K562 (cell line): ENCODE measurements around the gene ARHGAP30. TPM values are rescaled to one million over a fixed set of nuclear protein-coding genes. Genes with fewer than 3 reads are reported as not detected.
A peak's percentile ranks its signal among the peaks of the same experiment; 100 is the strongest.

ENCODE experiments used
- BCOR ChIP-seq: fragments of 450-650 bp; IDR thresholded peaks from 2 replicates; pipeline ENCODE4 v1.6.1; 2016
- FIP1L1 ChIP-seq: fragments of 200-400 bp; formaldehyde crosslinking; IDR thresholded peaks from 2 replicates; pipeline ENCODE4 v1.6.1; 2018; ENCODE audit warnings: mild to moderate bottlenecking, low read depth, low read length; ENCODE audit not compliant: poor library complexity, severe bottlenecking
- HDAC3 ChIP-seq: fragments of 450-650 bp; IDR thresholded peaks from 2 replicates; pipeline ENCODE4 v1.6.1; 2018; ENCODE audit warnings: borderline replicate concordance, mild to moderate bottlenecking, moderate library complexity; ENCODE audit not compliant: partially characterized antibody
- HEY1 ChIP-seq: fragments of 250-450 bp; sonication (Bioruptor Pico); IDR thresholded peaks from 2 replicates; pipeline ENCODE4 v1.5.0; 2020; ENCODE audit warnings: mild to moderate bottlenecking, moderate library complexity, borderline replicate concordance
- NCOA1 ChIP-seq: fragments of 450-650 bp; IDR thresholded peaks from 2 replicates; pipeline ENCODE4 v1.6.1; 2016; ENCODE audit warnings: low read depth
- PHF21A ChIP-seq: fragments of 450-650 bp; IDR thresholded peaks from 2 replicates; pipeline ENCODE4 v1.6.1; 2017; ENCODE audit warnings: low read depth, borderline replicate concordance
- RBFOX2 ChIP-seq: fragments of 200-400 bp; formaldehyde crosslinking; IDR thresholded peaks from 2 replicates; pipeline ENCODE4 v1.6.1; 2017; ENCODE audit warnings: low read depth, mild to moderate bottlenecking, low read length, moderate library complexity
- RBM39 ChIP-seq: fragments of 200-400 bp; formaldehyde crosslinking; optimal IDR thresholded peaks from 2 replicates; pipeline ENCODE3; 2018; ENCODE audit warnings: low read depth, low read length
- SAP30 ChIP-seq: fragments of 200-600 bp; sonication (generic); IDR thresholded peaks from 2 replicates; pipeline ENCODE4 v1.6.1; 2012; ENCODE audit warnings: borderline replicate concordance, low read depth, mild to moderate bottlenecking, moderate library complexity, low read length, control low read depth, inconsistent platforms; ENCODE audit not compliant: insufficient read depth, poor library complexity, severe bottlenecking
- SMARCE1 ChIP-seq: fragments of 450-650 bp; IDR thresholded peaks from 2 replicates; pipeline ENCODE4 v1.7.1; 2016; ENCODE audit warnings: mild to moderate bottlenecking
- STAT5A ChIP-seq: IDR thresholded peaks from 2 replicates; pipeline ENCODE4 v1.6.1; 2012; ENCODE audit warnings: low read length, inconsistent platforms, borderline replicate concordance
- polyA plus RNA-seq, 8 experiments: library from polyadenylated mRNA; depleted of rRNA in 4 of 8; stranded (reverse) in 5 of 8; unstranded in 3 of 8; fragments of >200 nt; fragmentation: Nextera tagmentation in 2 of 8; fragmentation: Illumina TruSeq in 1 of 8; extraction: Ambion mirVana in 2 of 8; extraction: Trizol in 1 of 8; gene quantifications; 2 replicates each; pipeline versions ENCODE4 v1.2.1 to v1.2.3, GENCODE V29; 2011 to 2014; ENCODE audit warnings: inconsistent platforms in 1 of 8, missing spikeins in 1 of 8
- total RNA-seq, 7 experiments: library from RNA; depleted of rRNA in 6 of 7; stranded (reverse); fragments of >200 nt in 6 of 7; fragmentation: Illumina TruSeq in 2 of 7; extraction: Trizol in 2 of 7; gene quantifications; 2 replicates each; pipeline versions ENCODE4 v1.2.1 to v1.2.3, GENCODE V29; 2011 to 2021; ENCODE audit warnings: low replicate concordance in 1 of 7
- TF ChIP-seq, protein P1 (sequence below): fragments of 450-650 bp; IDR thresholded peaks from 2 replicates; pipeline ENCODE4 v1.6.1; 2018; ENCODE audit not compliant: partially characterized antibody
- TF ChIP-seq, protein P2 (sequence below), 2 experiments: fragments of 450-650 bp; IDR thresholded peaks; 2 replicates each; pipeline ENCODE4 v1.6.1; 2018; ENCODE audit warnings: mild to moderate bottlenecking in 2 of 2, low read depth in 1 of 2; ENCODE audit not compliant: partially characterized antibody in 2 of 2
- TF ChIP-seq, protein P3 (sequence below): fragments of 450-650 bp; formaldehyde crosslinking; IDR thresholded peaks from 2 replicates; pipeline ENCODE4 v1.4.0; 2022; ENCODE audit warnings: mild to moderate bottlenecking, moderate library complexity
- TF ChIP-seq, protein P4 (sequence below): fragments of 450-650 bp; IDR thresholded peaks from 2 replicates; pipeline ENCODE4 v1.6.1; 2018; ENCODE audit warnings: mild to moderate bottlenecking, low read depth; ENCODE audit not compliant: partially characterized antibody

ARHGAP30 gene
- total and polyA plus RNA-seq, 9 of the 15 experiments (the other 6 are each of a cell fraction or from before 2014, with no cell fraction given): 0.01 to 0.73 (median 0.12) TPM

DNA sequence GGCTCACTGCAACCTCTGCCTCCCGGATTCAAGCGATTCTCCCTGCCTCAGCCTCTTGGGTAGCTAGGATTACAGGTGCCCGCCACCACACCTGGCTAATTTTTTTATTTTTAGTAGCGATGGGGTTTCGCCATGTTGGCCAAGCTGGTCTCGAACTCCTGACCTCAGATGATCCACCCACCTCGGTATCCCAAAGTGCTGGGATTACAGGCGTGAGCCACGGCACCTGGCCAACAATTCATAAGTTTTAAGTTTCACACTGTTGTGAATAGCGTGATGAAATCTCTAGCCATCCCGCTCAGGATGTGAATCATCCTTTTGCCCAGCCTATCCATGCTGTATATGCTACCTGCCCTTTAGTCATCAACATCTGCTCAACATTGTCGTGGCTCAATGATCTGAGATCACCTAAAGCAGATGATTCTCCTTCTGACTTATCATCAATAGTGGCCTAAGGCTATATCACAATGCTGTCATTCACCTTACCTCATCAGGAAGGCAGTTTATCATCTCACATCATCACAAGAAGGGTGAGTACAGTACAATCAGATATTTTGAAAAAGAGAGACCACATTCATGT lies 45.5 kb upstream of the ARHGAP30 start (continued):
- TF ChIP-seq, protein P1, sequence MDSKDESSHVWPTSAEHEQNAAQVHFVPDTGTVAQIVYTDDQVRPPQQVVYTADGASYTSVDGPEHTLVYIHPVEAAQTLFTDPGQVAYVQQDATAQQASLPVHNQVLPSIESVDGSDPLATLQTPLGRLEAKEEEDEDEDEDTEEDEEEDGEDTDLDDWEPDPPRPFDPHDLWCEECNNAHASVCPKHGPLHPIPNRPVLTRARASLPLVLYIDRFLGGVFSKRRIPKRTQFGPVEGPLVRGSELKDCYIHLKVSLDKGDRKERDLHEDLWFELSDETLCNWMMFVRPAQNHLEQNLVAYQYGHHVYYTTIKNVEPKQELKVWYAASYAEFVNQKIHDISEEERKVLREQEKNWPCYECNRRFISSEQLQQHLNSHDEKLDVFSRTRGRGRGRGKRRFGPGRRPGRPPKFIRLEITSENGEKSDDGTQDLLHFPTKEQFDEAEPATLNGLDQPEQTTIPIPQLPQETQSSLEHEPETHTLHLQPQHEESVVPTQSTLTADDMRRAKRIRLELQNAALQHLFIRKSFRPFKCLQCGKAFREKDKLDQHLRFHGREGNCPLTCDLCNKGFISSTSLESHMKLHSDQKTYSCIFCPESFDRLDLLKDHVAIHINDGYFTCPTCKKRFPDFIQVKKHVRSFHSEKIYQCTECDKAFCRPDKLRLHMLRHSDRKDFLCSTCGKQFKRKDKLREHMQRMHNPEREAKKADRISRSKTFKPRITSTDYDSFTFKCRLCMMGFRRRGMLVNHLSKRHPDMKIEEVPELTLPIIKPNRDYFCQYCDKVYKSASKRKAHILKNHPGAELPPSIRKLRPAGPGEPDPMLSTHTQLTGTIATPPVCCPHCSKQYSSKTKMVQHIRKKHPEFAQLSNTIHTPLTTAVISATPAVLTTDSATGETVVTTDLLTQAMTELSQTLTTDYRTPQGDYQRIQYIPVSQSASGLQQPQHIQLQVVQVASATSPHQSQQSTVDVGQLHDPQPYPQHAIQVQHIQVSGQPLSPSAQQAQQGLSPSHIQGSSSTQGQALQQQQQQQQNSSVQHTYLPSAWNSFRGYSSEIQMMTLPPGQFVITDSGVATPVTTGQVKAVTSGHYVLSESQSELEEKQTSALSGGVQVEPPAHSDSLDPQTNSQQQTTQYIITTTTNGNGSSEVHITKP: no peak
- TF ChIP-seq, protein P2, sequence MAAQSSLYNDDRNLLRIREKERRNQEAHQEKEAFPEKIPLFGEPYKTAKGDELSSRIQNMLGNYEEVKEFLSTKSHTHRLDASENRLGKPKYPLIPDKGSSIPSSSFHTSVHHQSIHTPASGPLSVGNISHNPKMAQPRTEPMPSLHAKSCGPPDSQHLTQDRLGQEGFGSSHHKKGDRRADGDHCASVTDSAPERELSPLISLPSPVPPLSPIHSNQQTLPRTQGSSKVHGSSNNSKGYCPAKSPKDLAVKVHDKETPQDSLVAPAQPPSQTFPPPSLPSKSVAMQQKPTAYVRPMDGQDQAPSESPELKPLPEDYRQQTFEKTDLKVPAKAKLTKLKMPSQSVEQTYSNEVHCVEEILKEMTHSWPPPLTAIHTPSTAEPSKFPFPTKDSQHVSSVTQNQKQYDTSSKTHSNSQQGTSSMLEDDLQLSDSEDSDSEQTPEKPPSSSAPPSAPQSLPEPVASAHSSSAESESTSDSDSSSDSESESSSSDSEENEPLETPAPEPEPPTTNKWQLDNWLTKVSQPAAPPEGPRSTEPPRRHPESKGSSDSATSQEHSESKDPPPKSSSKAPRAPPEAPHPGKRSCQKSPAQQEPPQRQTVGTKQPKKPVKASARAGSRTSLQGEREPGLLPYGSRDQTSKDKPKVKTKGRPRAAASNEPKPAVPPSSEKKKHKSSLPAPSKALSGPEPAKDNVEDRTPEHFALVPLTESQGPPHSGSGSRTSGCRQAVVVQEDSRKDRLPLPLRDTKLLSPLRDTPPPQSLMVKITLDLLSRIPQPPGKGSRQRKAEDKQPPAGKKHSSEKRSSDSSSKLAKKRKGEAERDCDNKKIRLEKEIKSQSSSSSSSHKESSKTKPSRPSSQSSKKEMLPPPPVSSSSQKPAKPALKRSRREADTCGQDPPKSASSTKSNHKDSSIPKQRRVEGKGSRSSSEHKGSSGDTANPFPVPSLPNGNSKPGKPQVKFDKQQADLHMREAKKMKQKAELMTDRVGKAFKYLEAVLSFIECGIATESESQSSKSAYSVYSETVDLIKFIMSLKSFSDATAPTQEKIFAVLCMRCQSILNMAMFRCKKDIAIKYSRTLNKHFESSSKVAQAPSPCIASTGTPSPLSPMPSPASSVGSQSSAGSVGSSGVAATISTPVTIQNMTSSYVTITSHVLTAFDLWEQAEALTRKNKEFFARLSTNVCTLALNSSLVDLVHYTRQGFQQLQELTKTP (IDR thresholded peaks at IDR 0.05; ENCODE audit: low read depth in 1 of 2, partially characterized antibody in 2 of 2): peak in 1 of 2 experiments; percentile 16
- TF ChIP-seq SAP30 (no peak), SMARCE1 (peak; percentile 63; the same call in 1 of the 2 replicates), STAT5A (no peak), HEY1 (no peak), FIP1L1 (no peak), RBFOX2 (peak; percentile 39), RBM39 (no peak), PHF21A (no peak), NCOA1 (no peak), HDAC3 (no peak), BCOR (no peak)
- TF ChIP-seq, protein P3, sequence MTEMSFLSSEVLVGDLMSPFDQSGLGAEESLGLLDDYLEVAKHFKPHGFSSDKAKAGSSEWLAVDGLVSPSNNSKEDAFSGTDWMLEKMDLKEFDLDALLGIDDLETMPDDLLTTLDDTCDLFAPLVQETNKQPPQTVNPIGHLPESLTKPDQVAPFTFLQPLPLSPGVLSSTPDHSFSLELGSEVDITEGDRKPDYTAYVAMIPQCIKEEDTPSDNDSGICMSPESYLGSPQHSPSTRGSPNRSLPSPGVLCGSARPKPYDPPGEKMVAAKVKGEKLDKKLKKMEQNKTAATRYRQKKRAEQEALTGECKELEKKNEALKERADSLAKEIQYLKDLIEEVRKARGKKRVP (CRISPR knock-in tag): peak; percentile 63; the same call in 1 of the 2 replicates
- TF ChIP-seq, protein P4, sequence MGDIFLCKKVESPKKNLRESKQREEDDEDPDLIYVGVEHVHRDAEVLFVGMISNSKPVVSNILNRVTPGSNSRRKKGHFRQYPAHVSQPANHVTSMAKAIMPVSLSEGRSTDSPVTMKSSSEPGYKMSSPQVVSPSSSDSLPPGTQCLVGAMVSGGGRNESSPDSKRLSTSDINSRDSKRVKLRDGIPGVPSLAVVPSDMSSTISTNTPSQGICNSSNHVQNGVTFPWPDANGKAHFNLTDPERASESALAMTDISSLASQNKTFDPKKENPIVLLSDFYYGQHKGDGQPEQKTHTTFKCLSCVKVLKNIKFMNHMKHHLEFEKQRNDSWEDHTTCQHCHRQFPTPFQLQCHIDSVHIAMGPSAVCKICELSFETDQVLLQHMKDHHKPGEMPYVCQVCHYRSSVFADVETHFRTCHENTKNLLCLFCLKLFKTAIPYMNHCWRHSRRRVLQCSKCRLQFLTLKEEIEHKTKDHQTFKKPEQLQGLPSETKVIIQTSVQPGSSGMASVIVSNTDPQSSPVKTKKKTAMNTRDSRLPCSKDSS: no peak
